ENCODE data around the gene PGK1. TPM values are rescaled to one million over a fixed set of nuclear protein-coding genes. Genes with fewer than 3 reads are reported as not detected.

Gene PGK1
- total and polyA plus RNA-seq, 2 donors (not counting 3 experiments of a cell fraction or from before 2014, with no cell fraction given): 222 to 377 TPM

DNA sequence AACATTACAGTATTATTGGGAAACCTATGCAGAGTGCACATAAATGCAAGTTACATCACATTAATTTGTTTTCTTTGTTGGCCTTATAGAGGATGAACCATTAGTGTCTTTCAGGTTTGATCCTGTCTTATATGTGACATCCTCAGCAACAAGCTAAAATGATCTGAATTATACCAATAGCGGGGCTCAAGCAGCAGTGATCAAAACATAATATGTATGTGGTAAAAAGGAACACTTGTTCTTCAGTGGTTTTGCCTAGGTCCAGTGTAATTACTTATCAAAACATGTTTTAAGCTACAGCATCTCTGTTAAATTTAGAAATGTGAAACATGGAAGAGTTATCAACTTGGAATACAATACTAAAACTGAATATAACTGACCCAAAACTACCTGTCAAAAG is 26.3 kb downstream of the PGK1 start:
- Histone ChIP-seq H4K20me1 (replicated peaks; ENCODE audit: control insufficient read depth, extremely low read depth, insufficient read depth, low read length) (no peaks in the 10 kb centered on the region), H3K27ac (ENCODE audit: insufficient read depth, low read depth, low read length) (no peak overlapping the region), H3K4me3 (replicated peaks in 1 of 3; ENCODE audit: insufficient read depth in 1 of 3, low read depth in 1 of 3, low read length in 3 of 3) (no peak overlapping the region), H3K9me3 (replicated peaks; ENCODE audit: control insufficient read depth, insufficient read depth, low read length) (no peaks in the 10 kb centered on the region), H3K9me1 (replicated peaks; ENCODE audit: control insufficient read depth, extremely low read depth, insufficient read depth, low read length) (no peaks in the 10 kb centered on the region), H2AFZ (ENCODE audit: low read depth, low read length) (no peak overlapping the region), H3K9ac (replicated peaks; ENCODE audit: extremely low read depth, insufficient read depth, low read length) (no peak overlapping the region), H3K27me3 (ENCODE audit: control insufficient read depth in 2 of 2, insufficient read depth in 2 of 2, low read length in 2 of 2) (no peaks in the 10 kb centered on the region), H3K4me1 (ENCODE audit: control insufficient read depth, extremely low read depth, insufficient read depth, low read length) (no peaks in the 10 kb centered on the region), H3K79me2 (ENCODE audit: control insufficient read depth, insufficient read depth, low read length) (no peaks in the 10 kb centered on the region), H3K4me2 (ENCODE audit: insufficient read depth, low read length) (no peak overlapping the region), H3K36me3 (ENCODE audit: control insufficient read depth in 2 of 2, extremely low read depth in 1 of 2, insufficient read depth in 2 of 2, low read length in 2 of 2) (peaks cover under 1 to 3% of the 10 kb centered on the region in 2 experiments)
- POLR2A ChIA-PET: interaction anchor here (0.7 kb wide), 1 partner anchor 9 kb away, joined by 3 read pairs; the partner anchor contains the start of gene TAF9B
- DNase-seq (ENCODE audit: low read depth, low spot score) (no peak), FAIRE-seq (no peak)
- BruUV-seq (replicated peaks): no TSS peak
- intact Hi-C loops (cut with micrococcal nuclease): loop anchor here (10.0 kb wide), 1 partner anchor 954 kb away; no protein-coding TSS in a partner anchor
- CTCF ChIA-PET: no interaction called here
- dilution Hi-C loops (cut with MboI; ENCODE audit: extremely low pct_ligation_motif_present, low sequenced_read_pairs): no loop called here
- TF ChIP-seq POLR2A (IDR thresholded peaks at IDR 0.05; ENCODE audit: low read depth, low read length) (no peak), GATA2 (IDR thresholded peaks at IDR 0.05; ENCODE audit: insufficient read depth, insufficient read length, low read depth, low read length) (no peak), JUN (IDR thresholded peaks at IDR 0.05; ENCODE audit: borderline replicate concordance, insufficient read depth, insufficient read length, low read depth) (no peak), POLR2AphosphoS5 (IDR thresholded peaks at IDR 0.05; ENCODE audit: insufficient read depth, low read depth, low read length) (no peak), EZH2 (IDR thresholded peaks at IDR 0.05; ENCODE audit: borderline replicate concordance, low read depth, low read length, severe bottlenecking) (no peak), FOS (IDR thresholded peaks at IDR 0.05; ENCODE audit: borderline replicate concordance, insufficient read depth, low read length) (no peak), MYC (IDR thresholded peaks at IDR 0.05; ENCODE audit: low read depth, low read length) (no peak)
- TF ChIP-seq, protein P1, sequence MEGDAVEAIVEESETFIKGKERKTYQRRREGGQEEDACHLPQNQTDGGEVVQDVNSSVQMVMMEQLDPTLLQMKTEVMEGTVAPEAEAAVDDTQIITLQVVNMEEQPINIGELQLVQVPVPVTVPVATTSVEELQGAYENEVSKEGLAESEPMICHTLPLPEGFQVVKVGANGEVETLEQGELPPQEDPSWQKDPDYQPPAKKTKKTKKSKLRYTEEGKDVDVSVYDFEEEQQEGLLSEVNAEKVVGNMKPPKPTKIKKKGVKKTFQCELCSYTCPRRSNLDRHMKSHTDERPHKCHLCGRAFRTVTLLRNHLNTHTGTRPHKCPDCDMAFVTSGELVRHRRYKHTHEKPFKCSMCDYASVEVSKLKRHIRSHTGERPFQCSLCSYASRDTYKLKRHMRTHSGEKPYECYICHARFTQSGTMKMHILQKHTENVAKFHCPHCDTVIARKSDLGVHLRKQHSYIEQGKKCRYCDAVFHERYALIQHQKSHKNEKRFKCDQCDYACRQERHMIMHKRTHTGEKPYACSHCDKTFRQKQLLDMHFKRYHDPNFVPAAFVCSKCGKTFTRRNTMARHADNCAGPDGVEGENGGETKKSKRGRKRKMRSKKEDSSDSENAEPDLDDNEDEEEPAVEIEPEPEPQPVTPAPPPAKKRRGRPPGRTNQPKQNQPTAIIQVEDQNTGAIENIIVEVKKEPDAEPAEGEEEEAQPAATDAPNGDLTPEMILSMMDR (IDR thresholded peaks at IDR 0.05; ENCODE audit: extremely low read depth in 1 of 2, insufficient read depth in 1 of 2, low read depth in 1 of 2, low read length in 2 of 2): no peak
- TF ChIP-seq, protein P2, sequence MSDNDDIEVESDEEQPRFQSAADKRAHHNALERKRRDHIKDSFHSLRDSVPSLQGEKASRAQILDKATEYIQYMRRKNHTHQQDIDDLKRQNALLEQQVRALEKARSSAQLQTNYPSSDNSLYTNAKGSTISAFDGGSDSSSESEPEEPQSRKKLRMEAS (IDR thresholded peaks at IDR 0.05; ENCODE audit: insufficient read depth, insufficient read length): no peak

All from endothelial cell of umbilical vein (primary cell).